ENCODE measurements around the gene LRRC38. TPM values are rescaled to one million over a fixed set of nuclear protein-coding genes. Genes with fewer than 3 reads are reported as not detected.

LRRC38 gene
- total and polyA plus RNA-seq, 10 of the 15 experiments (the other 5 are each of a cell fraction or from before 2014, with no cell fraction given), result not detected

DNA sequence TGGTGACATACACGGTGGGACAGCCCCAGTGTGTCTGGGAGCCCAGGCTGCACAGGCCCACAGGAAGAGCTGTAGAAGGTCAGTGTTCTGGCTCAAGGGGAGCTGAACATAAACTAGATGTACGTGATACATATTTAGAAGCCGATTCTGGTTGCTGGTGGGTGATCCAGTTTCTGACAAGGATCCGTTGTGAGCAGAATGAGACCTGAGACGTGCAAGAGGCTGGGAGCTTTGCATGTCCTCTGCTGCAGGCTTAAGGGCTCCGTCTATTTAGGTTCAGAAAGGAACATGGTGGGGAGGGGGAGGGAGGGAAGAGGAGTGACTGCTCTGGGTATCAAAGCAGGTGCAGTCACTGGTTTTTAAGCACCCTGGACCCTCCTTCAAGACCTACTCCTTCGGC, 18.6 kb downstream of the LRRC38 start:
- no TSS peak for BruUV-seq (replicated peaks)
- no peaks in the 10 kb centered on the region for H3K9me3 ChIP-seq (replicated peaks; ENCODE audit: control insufficient read depth, insufficient read depth, low read length)
- intact Hi-C loops (cut with micrococcal nuclease; ENCODE audit: unreplicated experiment), result no loop called here
- DNase-seq (ENCODE audit: low read depth, low spot score), result no peak
- no peaks in the 10 kb centered on the region for H3K79me2 ChIP-seq (ENCODE audit: control insufficient read depth, insufficient read depth, low read length)
- CTCF ChIA-PET, result no interaction called here
- RAD21 ChIA-PET (ENCODE audit: unreplicated experiment), result no interaction called here
- no peak overlapping the region for H2AFZ ChIP-seq (ENCODE audit: control insufficient read depth, low read depth, low read length)
- in situ Hi-C loops (cut with MboI), result no loop called here
- H3K4me1 ChIP-seq (ENCODE audit: control insufficient read depth, insufficient read depth, low read length), result no peaks in the 10 kb centered on the region
- H4K20me1 ChIP-seq (ENCODE audit: control insufficient read depth, insufficient read depth), result no peaks in the 10 kb centered on the region
- POLR2A ChIA-PET, result no interaction called here
- no peak overlapping the region for H3K4me3 ChIP-seq
- H3K27me3 ChIP-seq (replicated peaks in 1 of 2; ENCODE audit: control insufficient read depth in 2 of 2, insufficient read depth in 2 of 2, low read length in 1 of 2), result peaks cover 0 to 3% of the 10 kb centered on the region in 2 experiments; a peak in 1 of 4 replicates
- no peak overlapping the region for H3K9ac ChIP-seq (ENCODE audit: control insufficient read depth, insufficient read depth, low read length)
- no peak for FAIRE-seq
- no peak overlapping the region for H3K4me2 ChIP-seq (ENCODE audit: control insufficient read depth, insufficient read depth)
- H3K27ac ChIP-seq (ENCODE audit: control insufficient read depth, insufficient read depth), result no peak overlapping the region
- WGBS (ENCODE audit: insufficient coverage, insufficient replicate concordance, low lambda C conversion rate, missing lambda C conversion rate), result 9% methylated on average over 7 of the region's 7 CpGs
- SMC1A ChIA-PET (ENCODE audit: uncharacterized antibody, unreplicated experiment), result no interaction called here
- no peaks in the 10 kb centered on the region for H3K36me3 ChIP-seq (ENCODE audit: control insufficient read depth in 2 of 2, insufficient read depth in 2 of 2, low read length in 1 of 2)
- ATAC-seq, result no peak
- TF ChIP-seq, protein P1, sequence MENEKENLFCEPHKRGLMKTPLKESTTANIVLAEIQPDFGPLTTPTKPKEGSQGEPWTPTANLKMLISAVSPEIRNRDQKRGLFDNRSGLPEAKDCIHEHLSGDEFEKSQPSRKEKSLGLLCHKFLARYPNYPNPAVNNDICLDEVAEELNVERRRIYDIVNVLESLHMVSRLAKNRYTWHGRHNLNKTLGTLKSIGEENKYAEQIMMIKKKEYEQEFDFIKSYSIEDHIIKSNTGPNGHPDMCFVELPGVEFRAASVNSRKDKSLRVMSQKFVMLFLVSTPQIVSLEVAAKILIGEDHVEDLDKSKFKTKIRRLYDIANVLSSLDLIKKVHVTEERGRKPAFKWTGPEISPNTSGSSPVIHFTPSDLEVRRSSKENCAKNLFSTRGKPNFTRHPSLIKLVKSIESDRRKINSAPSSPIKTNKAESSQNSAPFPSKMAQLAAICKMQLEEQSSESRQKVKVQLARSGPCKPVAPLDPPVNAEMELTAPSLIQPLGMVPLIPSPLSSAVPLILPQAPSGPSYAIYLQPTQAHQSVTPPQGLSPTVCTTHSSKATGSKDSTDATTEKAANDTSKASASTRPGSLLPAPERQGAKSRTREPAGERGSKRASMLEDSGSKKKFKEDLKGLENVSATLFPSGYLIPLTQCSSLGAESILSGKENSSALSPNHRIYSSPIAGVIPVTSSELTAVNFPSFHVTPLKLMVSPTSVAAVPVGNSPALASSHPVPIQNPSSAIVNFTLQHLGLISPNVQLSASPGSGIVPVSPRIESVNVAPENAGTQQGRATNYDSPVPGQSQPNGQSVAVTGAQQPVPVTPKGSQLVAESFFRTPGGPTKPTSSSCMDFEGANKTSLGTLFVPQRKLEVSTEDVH (IDR thresholded peaks at IDR 0.05; ENCODE audit: low read depth, partially characterized antibody), result no peak
- TF ChIP-seq ZZZ3 (IDR thresholded peaks at IDR 0.05; ENCODE audit: control insufficient read depth, insufficient read length, low read depth), result no peak
- no peak for TF ChIP-seq EGR1 (IDR thresholded peaks at IDR 0.05; ENCODE audit: borderline replicate concordance in 1 of 2, low read depth in 2 of 2, low read length in 2 of 2)
- TF ChIP-seq HCFC1 (IDR thresholded peaks at IDR 0.05; ENCODE audit: low read length), result no peak
- no peak for TF ChIP-seq GATAD2B (conservative IDR thresholded peaks at IDR 0.05; ENCODE audit: low read depth)
- no peak for TF ChIP-seq HDGF (IDR thresholded peaks at IDR 0.05)
- TF ChIP-seq SIN3A (IDR thresholded peaks at IDR 0.05; ENCODE audit: low read depth, low read length), result no peak
- TF ChIP-seq, protein P2, sequence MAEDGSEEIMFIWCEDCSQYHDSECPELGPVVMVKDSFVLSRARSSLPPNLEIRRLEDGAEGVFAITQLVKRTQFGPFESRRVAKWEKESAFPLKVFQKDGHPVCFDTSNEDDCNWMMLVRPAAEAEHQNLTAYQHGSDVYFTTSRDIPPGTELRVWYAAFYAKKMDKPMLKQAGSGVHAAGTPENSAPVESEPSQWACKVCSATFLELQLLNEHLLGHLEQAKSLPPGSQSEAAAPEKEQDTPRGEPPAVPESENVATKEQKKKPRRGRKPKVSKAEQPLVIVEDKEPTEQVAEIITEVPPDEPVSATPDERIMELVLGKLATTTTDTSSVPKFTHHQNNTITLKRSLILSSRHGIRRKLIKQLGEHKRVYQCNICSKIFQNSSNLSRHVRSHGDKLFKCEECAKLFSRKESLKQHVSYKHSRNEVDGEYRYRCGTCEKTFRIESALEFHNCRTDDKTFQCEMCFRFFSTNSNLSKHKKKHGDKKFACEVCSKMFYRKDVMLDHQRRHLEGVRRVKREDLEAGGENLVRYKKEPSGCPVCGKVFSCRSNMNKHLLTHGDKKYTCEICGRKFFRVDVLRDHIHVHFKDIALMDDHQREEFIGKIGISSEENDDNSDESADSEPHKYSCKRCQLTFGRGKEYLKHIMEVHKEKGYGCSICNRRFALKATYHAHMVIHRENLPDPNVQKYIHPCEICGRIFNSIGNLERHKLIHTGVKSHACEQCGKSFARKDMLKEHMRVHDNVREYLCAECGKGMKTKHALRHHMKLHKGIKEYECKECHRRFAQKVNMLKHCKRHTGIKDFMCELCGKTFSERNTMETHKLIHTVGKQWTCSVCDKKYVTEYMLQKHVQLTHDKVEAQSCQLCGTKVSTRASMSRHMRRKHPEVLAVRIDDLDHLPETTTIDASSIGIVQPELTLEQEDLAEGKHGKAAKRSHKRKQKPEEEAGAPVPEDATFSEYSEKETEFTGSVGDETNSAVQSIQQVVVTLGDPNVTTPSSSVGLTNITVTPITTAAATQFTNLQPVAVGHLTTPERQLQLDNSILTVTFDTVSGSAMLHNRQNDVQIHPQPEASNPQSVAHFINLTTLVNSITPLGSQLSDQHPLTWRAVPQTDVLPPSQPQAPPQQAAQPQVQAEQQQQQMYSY (CRISPR knock-in tag; IDR thresholded peaks at IDR 0.05), result no peak
- no peak for TF ChIP-seq ATF7 (IDR thresholded peaks at IDR 0.05; ENCODE audit: low read depth)
- no peak for TF ChIP-seq SUPT20H (IDR thresholded peaks at IDR 0.05; ENCODE audit: borderline replicate concordance, control insufficient read depth, low read depth, low read length)
- TF ChIP-seq NFYB (IDR thresholded peaks at IDR 0.05; ENCODE audit: insufficient read depth, low read depth, low read length), result no peak
- TF ChIP-seq PAX5 (IDR thresholded peaks at IDR 0.05; ENCODE audit: borderline replicate concordance, low read depth, low read length), result no peak
- no peak for TF ChIP-seq SPI1 (IDR thresholded peaks at IDR 0.05; ENCODE audit: borderline replicate concordance, insufficient read depth, low read depth, low read length)
- no peak for TF ChIP-seq BHLHE40 (IDR thresholded peaks at IDR 0.05; ENCODE audit: borderline replicate concordance in 1 of 2, low read depth in 2 of 2, low read length in 1 of 2)
- no peak for TF ChIP-seq ZNF24 (IDR thresholded peaks at IDR 0.05)
- TF ChIP-seq, protein P3, sequence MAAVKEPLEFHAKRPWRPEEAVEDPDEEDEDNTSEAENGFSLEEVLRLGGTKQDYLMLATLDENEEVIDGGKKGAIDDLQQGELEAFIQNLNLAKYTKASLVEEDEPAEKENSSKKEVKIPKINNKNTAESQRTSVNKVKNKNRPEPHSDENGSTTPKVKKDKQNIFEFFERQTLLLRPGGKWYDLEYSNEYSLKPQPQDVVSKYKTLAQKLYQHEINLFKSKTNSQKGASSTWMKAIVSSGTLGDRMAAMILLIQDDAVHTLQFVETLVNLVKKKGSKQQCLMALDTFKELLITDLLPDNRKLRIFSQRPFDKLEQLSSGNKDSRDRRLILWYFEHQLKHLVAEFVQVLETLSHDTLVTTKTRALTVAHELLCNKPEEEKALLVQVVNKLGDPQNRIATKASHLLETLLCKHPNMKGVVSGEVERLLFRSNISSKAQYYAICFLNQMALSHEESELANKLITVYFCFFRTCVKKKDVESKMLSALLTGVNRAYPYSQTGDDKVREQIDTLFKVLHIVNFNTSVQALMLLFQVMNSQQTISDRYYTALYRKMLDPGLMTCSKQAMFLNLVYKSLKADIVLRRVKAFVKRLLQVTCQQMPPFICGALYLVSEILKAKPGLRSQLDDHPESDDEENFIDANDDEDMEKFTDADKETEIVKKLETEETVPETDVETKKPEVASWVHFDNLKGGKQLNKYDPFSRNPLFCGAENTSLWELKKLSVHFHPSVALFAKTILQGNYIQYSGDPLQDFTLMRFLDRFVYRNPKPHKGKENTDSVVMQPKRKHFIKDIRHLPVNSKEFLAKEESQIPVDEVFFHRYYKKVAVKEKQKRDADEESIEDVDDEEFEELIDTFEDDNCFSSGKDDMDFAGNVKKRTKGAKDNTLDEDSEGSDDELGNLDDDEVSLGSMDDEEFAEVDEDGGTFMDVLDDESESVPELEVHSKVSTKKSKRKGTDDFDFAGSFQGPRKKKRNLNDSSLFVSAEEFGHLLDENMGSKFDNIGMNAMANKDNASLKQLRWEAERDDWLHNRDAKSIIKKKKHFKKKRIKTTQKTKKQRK (IDR thresholded peaks at IDR 0.05; ENCODE audit: low read depth, low read length), result no peak

Measured in GM12878 (cell line).